Hippocampal formation (tissue), 2 donors: ENCODE measurements around the gene BARHL1.
"Not testable (repeated sequence)": the region's sequence is repeated elsewhere in the genome, so short reads cannot be mapped to it uniquely, and the experiment has no call there.

Experiments used
- DNase-seq, 2 donors: peaks; one replicate each; lab custom pipeline; 2025; lab: John Stamatoyannopoulos, UW

The BARHL1 gene

GRCh38 chr9:132556714-132557113 is 25.7 kb upstream of the BARHL1 start:
- no peak for DNase-seq

GRCh38 chr9:132557159-132557558 is 25.2 kb upstream of the BARHL1 start:
- no peak for DNase-seq

DNA sequence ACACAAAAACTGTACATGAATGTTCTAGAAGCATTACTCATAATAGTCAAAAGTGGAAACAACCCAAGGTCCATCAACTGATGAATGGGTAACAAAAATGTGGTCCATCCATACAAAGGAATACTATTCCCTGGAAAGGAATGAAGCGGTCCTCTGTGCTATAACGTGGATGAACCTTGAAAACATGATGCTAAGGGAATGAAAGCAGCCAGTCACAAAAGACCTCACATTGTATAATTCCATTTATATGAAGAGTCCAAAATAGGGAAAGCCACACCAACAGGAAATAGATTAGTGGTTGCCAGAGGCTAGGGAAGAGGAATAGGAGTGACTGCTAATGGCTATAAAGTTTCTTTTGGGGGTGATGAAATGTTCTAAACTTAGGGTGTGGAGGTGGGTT is 22.7 kb upstream of the BARHL1 start:
- DNase-seq, result no peak

- no peak for DNase-seq
Observed at GRCh38 chr9:132560616-132561202, 21.7 kb upstream of the BARHL1 start.

- no peak for DNase-seq
Observed at GRCh38 chr9:132562306-132562573, 20.2 kb upstream of the BARHL1 start.

DNA sequence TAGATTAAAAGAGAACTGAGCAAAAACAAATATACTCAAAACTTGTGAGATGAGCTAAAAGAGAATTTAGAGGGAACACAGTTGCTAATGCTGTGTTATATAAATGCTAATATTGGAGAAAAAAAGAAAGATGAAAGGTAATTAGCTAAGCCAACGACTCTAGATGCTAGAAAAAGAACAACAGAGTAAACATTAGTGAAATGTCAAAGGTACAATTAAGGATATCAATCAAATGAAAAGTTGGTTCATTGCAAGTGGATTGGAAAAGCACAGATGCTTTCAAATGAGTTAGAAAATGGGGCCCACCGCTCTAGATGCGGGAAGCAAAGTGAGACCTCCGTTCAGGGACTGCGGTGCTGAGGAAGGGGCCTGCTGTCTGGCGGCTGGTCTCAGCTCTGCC is 17.9 kb upstream of the BARHL1 start:
- DNase-seq, result no peak

DNA sequence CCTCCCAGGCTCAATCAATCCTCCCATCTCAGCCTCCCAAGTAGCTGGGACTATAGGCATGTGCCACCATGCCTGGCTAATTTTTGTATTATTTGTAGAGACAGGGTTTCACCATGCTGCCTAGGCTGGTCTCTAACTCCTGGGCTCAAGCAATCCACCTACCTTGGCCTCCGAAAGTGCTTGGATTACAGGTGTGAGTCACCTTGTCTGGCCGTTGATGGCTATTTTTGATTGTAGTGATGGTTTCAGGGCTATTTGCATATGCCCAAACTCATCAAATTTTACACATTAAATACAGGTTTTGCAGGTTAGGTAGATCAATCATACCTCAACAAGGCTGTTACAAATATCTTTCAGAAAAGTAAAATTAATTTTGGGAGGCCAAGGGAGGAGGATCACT is 13.6 kb upstream of the BARHL1 start:
- not testable (repeated sequence) for DNase-seq

GRCh38 chr9:132571806-132572600 is 10.4 kb upstream of the BARHL1 start:
- no peak for DNase-seq

DNA sequence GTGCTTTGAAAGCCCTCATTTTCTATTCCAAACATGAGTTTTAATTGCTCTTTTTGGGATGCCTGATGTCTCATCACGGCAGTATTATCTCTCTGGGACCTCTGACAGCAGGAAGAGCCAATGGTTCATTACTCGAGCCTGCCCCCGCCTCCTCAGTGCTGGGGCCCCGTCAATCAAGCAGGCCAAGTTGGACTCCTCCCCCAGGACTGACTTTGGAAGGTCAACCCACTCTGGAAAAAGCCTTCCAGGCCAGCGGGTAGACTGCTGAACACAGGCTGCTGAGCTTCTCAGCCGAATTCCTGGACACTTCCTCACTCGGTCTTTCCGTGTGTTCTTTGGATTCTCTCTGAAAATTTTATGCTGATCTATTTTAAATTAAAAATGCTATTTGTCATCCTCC is 9.5 kb upstream of the BARHL1 start:
- DNase-seq, result no peak

DNA sequence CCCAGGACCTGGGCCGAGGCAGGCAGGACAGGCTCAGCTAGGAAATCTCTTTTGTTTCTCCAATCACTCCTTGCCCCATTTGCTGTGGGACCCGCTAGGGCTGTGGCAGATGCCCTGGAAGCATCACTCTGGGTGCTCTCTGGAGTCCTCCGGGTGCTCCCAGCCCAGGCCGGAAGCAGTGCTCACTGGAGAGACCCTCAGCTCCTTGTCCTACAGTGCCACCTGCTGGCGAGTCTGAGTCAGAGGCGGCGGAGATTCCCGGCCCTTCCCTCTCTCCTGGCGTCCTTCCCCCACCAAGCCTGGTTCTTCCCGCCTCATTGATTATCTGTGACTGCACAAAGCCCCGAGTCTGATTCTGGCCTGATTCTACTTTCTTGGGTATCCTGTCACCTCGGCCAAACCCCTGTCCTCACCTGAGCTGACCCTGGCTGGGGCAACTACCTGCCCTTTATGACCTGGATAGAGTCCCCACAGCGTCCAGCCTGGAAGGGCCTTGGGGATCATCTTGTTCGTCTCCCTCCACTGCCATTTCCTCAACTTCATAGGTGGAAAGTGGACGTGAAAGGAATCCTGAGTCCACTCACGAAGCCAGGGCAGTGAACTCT is 7.3 kb upstream of the BARHL1 start:
- DNase-seq, result peak in 1 of 2 donors; percentile 27

- no peak for DNase-seq
Observed at GRCh38 chr9:132575811-132576210, 6.6 kb upstream of the BARHL1 start.

DNA sequence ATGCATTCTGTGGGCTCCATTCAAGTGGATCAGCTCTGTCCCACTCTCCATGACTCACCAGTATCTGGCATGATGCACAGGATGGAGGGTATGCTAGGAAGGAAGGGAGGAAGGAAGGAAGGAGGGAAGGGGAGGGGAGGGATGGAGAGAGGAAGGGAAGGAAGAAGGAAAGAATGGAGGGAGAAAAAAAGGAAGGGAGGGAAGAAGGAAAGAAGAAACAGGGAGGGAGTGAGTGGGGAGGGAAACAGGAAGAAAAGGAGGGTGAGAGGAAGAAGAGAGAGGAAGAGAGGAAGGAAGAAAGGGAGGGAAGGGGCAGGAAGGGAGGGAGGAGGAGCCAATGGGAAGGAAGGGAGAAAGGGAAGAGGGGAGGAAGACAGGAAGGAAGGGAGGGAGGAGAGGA is 5.3 kb upstream of the BARHL1 start:
- DNase-seq, result no peak

- DNase-seq, result no peak
Observed at GRCh38 chr9:132578367-132578932, 4.0 kb upstream of the BARHL1 start.

DNA sequence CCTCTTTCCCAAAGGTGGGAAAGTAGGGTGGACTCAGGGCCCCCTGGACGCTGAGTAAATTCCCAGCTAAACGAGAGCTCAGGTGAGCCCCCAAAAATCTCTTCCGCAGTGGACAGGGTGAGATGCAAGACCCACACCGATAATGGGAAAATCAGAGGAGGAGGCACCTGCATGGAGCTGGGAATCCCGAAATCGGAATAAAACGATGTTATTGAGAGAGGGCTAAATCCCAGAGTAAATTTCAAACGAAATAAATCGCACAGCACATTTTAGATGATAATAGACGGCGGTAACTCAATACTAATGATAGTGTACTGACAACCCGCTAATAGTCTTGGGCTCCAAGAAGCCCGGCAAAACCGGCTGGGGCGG is 3.0 kb upstream of the BARHL1 start:
- no peak for DNase-seq

DNA sequence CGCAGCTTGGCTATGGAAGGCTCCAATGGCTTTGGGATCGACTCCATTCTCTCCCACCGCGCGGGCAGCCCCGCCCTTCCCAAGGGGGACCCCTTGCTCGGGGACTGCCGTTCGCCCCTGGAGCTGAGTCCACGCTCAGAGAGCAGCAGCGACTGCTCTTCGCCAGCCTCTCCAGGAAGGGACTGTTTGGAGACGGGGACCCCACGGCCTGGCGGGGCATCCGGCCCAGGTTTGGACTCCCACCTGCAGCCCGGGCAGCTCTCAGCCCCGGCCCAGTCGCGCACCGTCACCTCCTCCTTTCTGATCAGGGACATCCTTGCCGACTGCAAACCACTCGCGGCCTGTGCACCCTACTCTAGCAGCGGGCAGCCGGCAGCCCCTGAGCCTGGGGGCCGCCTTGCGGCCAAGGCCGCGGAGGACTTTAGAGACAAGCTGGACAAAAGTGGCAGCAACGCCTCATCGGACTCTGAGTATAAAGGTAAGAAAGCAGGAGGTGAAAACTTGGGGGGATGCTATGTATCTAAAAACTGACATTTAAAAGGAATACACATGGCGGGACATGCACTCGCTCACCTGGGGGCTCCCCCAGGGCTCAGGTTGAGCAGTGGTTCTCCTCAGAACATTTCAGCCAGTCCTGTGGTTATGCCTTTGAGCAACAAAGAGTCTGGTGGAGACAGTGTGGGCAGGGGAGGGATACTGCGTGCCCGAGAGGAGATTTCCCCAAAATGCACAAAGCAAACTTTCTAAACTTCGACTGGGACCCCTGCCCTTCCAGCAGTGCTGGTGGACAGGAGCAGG is 579 bp downstream of the BARHL1 start:
- DNase-seq, result no peak

DNA sequence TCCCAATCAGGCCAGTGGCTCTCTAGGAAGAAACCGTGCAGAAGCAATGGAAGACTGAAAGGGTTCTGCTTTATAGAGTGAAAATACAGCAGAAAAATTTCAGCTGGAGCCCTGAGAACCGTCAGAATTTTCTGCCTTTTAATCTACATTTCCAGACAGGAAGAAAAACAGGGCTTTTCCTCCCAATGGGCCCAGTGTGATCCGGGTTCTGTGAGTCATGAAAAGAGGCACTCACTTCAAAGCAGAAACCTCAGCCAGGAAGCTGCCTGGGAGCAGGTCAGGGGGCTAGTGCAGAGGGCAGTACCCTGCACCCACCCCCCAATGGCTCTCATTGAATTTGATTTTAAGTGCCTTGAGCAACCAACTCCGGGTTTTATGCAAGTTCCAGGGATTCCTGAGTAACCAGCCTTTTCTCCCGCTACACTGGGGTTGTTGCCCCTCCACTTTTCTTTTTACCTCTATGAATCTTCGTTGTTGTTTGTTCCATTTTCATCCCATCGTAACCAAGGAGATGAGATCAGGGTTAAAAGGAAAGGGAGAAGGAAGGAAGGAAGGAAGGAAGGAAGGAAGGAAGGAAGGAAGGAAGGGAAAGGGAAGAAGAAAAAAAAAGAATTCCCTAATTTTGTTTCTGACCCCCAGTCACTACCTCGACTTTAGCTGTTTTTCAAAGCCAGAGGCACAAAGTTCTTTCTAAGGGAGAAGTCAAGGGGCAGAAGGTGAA is 1.3 kb downstream of the BARHL1 start:
- DNase-seq, result no peak

- DNase-seq, result no peak
Observed at GRCh38 chr9:132584601-132585560, 2.5 kb downstream of the BARHL1 start.

GRCh38 chr9:132585954-132586829 is 3.8 kb downstream of the BARHL1 start:
- no peak for DNase-seq

DNA sequence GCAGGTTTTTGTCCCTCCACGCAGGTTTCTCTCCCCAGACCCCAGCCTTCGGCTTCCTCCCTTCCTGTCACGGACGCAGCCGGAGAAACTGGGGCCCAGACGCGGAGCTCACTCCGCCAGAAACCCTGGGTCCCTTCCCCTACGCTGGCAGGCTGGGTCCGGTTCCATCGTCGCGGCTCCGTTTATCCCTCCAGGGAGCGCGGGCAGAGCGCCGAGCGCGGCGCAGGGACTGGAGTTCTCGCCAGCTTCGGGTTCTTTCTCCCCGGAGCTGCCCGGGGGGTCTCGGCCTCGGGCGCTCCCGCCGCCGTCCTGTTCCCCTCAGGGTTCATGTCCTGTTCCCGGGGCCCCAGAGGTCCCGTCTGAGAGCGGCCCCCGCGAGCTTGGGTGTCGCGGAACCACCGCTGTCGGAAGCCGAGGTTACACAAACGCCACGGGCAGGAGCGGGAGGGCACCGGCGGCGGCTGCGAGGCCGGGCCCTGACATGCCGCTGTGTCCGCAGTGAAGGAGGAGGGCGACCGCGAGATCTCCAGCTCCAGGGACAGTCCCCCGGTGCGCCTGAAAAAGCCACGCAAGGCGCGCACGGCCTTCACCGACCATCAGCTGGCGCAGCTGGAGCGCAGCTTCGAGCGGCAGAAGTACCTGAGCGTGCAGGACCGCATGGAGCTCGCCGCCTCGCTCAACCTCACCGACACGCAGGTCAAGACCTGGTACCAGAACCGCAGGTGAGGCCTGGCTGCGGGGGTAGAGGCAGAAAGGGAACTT is 4.6 kb downstream of the BARHL1 start:
- no peak for DNase-seq
